PFSK-1 (cell line): ENCODE data around the gene TTC34.

Experiments
- FOXP2 ChIP-seq: optimal IDR thresholded peaks from 2 replicates; pipeline ENCODE3; 2011; ENCODE audit warnings: borderline replicate concordance, control low read depth, inconsistent platforms; ENCODE audit not compliant: insufficient read depth; ENCODE audit errors: extremely low read length, extremely low read depth
- POLR2AphosphoS5 ChIP-seq: IDR thresholded peaks from 2 replicates; pipeline ENCODE4 v1.6.1; 2012; ENCODE audit warnings: low read depth, mild to moderate bottlenecking, control low read depth, low read length, moderate library complexity
- REST ChIP-seq, 2 experiments: IDR thresholded peaks; 2 replicates each; pipeline versions ENCODE4 v1.6.1 to v1.8.0; 2011 to 2012; ENCODE audit warnings: low read depth in 2 of 2, low read length in 2 of 2, control low read depth in 1 of 2, inconsistent platforms in 1 of 2, mild to moderate bottlenecking in 1 of 2, moderate library complexity in 1 of 2; ENCODE audit not compliant: insufficient read depth in 1 of 2
- SIN3A ChIP-seq: IDR thresholded peaks from 2 replicates; pipeline ENCODE4 v1.6.1; 2012; ENCODE audit warnings: mild to moderate bottlenecking, low read length, moderate library complexity, borderline replicate concordance; ENCODE audit not compliant: insufficient read depth
- TAF1 ChIP-seq: IDR thresholded peaks from 2 replicates; pipeline ENCODE4 v1.6.1; 2012; ENCODE audit warnings: low read length, control low read depth, borderline replicate concordance; ENCODE audit not compliant: insufficient read depth

TTC34 gene

GRCh38 chr1:2610036-2610959 lies 191.2 kb downstream of the TTC34 start:
- TF ChIP-seq TAF1, result no peak
- TF ChIP-seq POLR2AphosphoS5, result no peak
- no peak for TF ChIP-seq REST (IDR thresholded peaks at IDR 0.05; ENCODE audit: insufficient read depth in 1 of 2, low read depth in 2 of 2, low read length in 2 of 2)
- TF ChIP-seq FOXP2, result no peak
- TF ChIP-seq SIN3A, result no peak

DNA sequence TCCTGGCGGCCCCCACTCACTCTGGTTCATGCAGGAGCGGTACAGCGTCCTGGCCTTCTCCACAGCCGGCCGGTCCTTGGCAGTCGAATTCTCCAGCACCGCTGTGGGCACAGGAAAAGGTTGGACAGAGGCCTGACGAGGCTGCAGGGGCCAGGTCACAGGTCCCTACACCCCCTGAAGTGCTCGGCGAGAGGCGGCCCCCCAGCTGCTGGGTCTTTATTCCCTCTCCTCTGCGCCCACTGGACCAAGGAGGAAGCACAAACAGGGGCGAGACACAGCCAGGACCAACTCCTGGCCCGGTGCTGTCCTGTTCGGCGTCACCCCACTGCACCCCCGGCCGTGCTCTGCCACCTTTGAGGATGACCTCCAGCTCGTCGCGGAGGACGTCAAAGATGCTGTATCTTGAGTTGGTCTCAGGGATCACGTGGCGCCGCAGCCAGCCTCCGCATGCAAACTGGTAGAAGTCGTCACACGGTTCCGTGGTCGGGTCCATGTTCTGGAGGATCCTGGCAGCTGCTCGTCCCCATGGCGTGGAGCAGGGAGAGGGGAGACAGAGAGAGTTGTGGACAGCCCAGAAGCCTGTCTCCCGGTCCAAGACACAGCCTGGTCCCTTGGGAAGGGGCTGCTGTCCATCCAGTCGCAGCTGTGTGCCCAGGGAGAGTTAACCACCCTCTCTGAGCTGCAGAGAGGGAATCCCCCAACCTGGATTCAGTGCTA lies 192.0 kb downstream of the TTC34 start:
- TF ChIP-seq REST (IDR thresholded peaks at IDR 0.05; ENCODE audit: insufficient read depth in 1 of 2, low read depth in 2 of 2, low read length in 2 of 2) (no peak), POLR2AphosphoS5 (no peak), TAF1 (no peak), FOXP2 (no peak), SIN3A (no peak)

GRCh38 chr1:2607641-2608091 lies 193.8 kb downstream of the TTC34 start:
- TF ChIP-seq SIN3A, result no peak
- no peak for TF ChIP-seq FOXP2
- no peak for TF ChIP-seq TAF1
- TF ChIP-seq REST (IDR thresholded peaks at IDR 0.05; ENCODE audit: insufficient read depth in 1 of 2, low read depth in 2 of 2, low read length in 2 of 2), result no peak
- no peak for TF ChIP-seq POLR2AphosphoS5

- TF ChIP-seq FOXP2 (no peak), POLR2AphosphoS5 (no peak)
These were observed 194.4 kb downstream of the TTC34 start for GRCh38 chr1:2606881-2607621.

DNA sequence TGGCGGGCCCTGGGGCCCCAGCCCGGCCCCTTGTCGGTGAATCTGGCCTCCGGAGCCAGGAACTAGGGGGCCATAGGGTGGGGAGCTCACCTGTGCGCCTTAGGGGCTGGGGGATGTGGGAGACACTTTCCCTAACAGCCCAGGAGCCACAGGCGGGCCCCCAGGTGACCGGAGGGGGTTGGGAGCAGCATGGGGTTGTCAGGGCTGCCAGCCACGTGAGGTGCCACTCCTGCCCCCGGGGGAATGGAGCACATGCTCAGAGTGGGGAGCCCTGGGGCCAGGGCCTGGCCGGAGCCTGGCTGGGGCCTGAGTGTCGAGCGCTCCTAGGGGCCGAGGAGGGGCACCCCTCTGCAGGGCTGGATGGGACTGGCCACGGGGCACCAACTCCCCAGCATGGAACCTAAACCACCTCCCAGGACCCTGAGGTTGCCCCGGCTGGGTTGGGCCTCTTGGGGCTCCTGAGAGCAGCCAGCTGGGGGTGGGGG lies 195.1 kb downstream of the TTC34 start:
- TF ChIP-seq POLR2AphosphoS5, result no peak
- no peak for TF ChIP-seq TAF1
- TF ChIP-seq REST (IDR thresholded peaks at IDR 0.05; ENCODE audit: insufficient read depth in 1 of 2, low read depth in 2 of 2, low read length in 2 of 2), result no peak
- no peak for TF ChIP-seq FOXP2
- no peak for TF ChIP-seq SIN3A
